ENCODE results near the gene SLC10A7.

The SLC10A7 gene

GRCh38 chr4:146521541-146522097 lies at the start of gene SLC10A7:
Gene SLC10A7, minus strand, starts transcription at chr4:146521940. Its CDS starts 223 bp downstream, at chr4:146521717.
- peak; percentile 2 for DNase-seq

DNA sequence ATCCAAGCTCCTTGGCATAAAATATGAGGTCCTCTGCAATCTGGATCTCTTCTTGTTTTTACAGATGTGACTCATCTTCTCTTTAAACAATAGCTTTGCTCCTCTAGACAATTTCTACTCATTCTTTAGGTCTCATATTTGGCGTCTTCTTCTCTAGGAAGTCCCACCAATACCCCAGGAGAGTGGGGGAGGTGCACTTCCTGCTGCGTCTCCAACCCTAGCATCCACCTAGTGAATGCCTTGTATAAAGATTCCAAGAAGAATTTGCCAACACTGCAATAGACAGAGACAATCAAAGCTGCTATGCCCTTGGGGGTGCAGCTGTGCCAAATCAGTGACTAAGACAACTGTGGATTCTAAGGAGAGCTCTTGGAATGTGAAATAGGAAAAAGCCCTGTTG lies 45.7 kb upstream of the SLC10A7 start:
- no peak for DNase-seq

DNA sequence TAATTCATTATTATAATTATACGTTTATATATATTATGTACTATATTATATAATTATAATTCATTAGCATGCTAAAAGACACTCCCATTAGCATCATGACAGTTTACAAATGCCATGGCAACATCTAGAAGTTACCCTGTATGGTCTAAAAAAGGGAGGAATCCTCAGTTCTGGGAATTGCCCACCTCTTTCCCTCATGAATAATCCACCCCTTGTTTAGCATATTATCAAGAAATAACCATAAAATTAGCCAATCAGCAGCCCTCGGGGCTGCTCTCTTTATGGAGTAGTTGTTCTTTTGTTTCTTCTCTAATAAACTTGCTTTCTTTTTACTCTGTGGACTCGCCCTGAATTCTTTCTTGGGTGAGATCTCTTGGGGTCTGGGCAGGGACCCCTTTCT lies 42.8 kb upstream of the SLC10A7 start:
- no peak for DNase-seq

- no peak for DNase-seq
Measured at GRCh38 chr4:146550161-146550560, 28.4 kb upstream of the SLC10A7 start.

- no peak for DNase-seq
Measured at GRCh38 chr4:146548443-146548842, 26.7 kb upstream of the SLC10A7 start.

- no peak for DNase-seq
Measured at GRCh38 chr4:146545102-146545501, 23.4 kb upstream of the SLC10A7 start.

- no peak for DNase-seq
Measured at GRCh38 chr4:146534178-146534577, 12.4 kb upstream of the SLC10A7 start.

GRCh38 chr4:146525754-146526153 lies 4.0 kb upstream of the SLC10A7 start:
- no peak for DNase-seq

GRCh38 chr4:146524663-146525062 lies 2.9 kb upstream of the SLC10A7 start:
- no peak for DNase-seq

DNA sequence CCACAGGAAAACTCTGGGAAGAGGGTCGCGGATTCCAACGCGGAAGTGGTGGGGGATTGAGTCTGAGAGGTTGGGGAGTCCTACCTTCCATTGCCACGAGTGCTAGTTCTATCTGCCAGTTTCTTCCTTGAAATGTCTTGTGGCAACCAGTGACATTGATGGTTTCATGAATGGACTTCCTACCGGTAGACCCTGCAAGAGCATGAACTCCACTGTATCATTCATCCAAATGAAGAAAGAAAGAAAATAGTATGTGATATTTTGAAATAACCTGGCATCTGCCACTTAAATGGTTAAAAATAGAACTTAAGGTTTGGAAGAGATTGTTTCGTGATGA lies 1.1 kb upstream of the SLC10A7 start:
- DNase-seq = no peak

GRCh38 chr4:146522098-146522868 lies 543 bp upstream of the SLC10A7 start:
- peak; percentile 43 for DNase-seq

DNA sequence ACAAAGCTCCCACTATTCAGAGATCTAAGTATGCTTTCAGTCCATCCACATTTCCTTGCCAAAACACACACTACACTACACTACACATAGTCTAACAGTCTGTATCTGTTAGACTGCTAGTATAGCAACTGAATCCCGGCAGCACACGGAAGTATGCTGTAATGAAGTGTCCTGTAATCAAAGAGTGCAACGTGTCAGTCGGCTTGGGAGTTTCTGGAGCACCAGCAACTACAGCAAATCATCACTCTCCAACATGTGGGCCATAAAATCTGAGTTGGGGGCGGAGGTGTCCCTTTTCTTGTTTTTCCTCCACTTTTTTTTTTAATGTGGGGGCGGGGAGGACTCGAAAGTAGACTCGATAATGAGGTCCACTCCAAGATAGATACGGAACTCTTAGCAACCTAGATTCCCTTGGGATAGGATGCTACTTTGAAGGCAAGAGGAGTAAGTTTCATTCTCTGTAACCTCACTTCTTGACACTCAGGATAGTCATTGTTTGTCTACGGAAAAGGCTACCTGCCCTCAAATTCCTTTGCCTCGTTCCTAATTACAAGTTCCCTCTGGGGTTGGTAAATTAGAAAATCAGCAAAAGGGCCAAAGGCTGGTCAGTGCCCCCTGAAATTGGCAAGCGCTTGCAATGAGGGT lies 722 bp downstream of the SLC10A7 start:
- peak; percentile 45 for DNase-seq

DNA sequence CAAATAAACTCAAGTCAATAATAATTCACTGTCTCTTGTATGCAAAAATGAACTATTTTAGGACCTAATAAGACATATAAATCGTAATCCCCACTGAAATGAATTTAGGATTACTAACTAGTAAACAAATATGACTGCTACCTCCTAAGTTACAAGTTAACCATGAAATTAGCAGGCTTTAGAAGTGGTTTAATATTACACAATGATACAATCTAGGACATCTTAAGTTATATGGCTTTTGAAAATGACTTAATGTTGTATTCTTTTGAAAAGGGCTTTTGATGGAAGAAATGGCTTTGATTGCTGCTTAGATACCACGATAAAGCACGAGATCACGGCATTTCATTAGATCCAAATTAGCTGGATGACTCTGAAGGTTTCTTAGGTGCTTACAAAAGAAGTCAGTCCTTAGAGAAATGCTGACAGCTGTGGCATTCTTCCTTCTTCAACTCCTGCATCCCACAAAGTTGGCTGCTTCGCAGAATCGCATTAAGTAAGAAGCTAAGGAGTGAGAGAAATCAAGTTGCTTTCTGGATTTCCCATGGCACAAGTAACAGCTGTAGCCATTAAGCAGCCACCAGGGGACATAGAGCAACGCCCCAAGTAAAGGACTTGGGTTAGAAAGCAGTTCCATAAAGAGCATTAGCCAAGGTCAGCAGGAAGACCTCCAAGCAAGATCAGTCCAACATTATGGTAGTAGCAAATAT lies 6.9 kb downstream of the SLC10A7 start:
- DNase-seq = no peak

GRCh38 chr4:146513548-146513947 lies 8.2 kb downstream of the SLC10A7 start:
- DNase-seq = no peak

- no peak for DNase-seq
Measured at GRCh38 chr4:146511381-146511780, 10.4 kb downstream of the SLC10A7 start.

- DNase-seq = no peak
Measured at GRCh38 chr4:146510942-146511341, 10.8 kb downstream of the SLC10A7 start.

GRCh38 chr4:146508229-146508939 lies 13.4 kb downstream of the SLC10A7 start:
- DNase-seq = no peak

DNA sequence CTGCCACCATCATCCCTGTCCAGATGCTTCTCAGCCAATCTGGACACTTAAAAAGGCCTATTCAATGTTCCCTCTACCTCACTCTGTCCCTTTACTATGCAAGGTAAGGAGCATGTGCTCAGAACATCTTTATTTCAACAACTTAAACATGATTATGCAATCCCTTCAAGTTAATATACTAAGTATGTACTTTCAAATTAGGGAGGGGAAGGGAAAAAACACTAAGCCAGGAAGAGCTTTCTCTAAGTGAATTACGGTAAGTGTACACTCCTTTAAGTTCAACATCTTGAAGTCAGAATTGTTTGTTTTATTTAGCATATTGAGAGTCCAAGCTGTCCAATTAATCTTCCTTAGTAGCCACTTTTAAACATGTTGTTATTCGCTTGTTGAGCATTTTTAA lies 14.1 kb downstream of the SLC10A7 start:
- DNase-seq = no peak

DNA sequence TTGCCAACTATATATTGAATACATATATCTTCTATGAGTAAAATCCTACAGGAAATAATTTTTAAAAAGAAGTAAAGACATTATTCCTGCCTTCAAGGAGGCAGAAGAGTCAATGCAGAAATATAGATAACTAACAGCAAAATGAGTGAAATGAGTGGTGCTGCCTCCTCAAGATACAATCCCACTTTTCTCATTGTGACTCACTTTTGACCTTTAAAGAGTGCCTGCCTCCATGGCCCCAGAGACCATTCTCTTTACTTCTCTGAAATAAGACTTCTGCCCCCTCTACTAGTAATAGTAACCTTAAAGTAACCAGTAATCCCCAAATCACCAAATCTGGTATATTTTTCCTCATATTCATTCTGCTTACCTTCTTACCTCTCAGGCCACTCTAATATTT lies 15.5 kb downstream of the SLC10A7 start:
- DNase-seq = no peak

DNA sequence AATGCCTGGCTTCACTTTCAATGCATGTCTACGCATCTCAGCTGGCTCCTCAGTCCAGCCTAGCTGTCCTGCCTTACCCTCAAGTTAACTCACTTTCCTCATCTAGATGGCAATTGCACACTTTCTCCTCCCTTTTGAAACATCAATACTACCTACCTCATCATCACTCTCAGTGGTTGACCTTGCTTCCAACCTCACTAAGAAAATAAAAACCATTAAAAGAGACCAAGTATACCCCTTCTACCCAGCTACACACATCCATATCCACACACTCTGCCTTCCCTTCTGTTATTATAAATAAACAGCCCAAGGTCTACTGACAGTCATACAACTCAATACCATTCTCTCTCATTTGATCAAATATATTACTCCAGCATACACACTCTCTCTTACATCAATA lies 21.5 kb downstream of the SLC10A7 start:
- no peak for DNase-seq

- no peak for DNase-seq
Measured at GRCh38 chr4:146498291-146498690, 23.4 kb downstream of the SLC10A7 start.

- DNase-seq = no peak
Measured at GRCh38 chr4:146495269-146495668, 26.5 kb downstream of the SLC10A7 start.

DNA sequence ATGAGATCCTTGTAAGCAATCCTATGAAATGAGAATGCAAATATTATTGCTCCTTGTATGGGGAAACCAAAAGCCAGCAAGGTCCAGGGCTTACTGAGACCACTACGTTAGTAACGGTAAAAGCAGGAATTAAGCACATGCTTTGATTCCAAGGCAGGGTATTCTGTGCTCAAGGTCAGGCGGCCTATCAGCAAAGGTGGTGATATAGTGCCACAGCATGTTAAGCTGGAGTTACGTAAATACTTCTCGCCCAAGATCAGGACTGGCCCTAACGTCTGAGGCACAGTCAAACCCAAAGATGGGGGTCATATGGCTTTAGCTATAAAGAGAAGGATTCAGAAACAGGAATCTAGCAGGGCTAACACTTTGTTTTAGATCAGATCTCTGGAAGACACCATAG lies 27.6 kb downstream of the SLC10A7 start:
- DNase-seq = no peak

All from NCI-H446 treated with DMSO at 0.1 percent for 48 hours (cell line).